Stimulated activated effector memory CD8-positive, alpha-beta T cell treated with anti-CD3 and anti-CD28 coated beads, Interleukin-12 subunit alpha, Interleukin-12 subunit beta, amount 100 ng/mL, for 72 hours (primary cell): Measurements from ENCODE around the gene TRANK1.

Experiments
- ATAC-seq: fragments of 150-1000 bp; cut with Tn5 transposase; 2 replicates; pipeline ENCODE4 v1.10.0; 2021
- DNase-seq, 2 donors: peaks; one replicate each; pipeline ENCODE4 v3.0.0; 2021 to 2022; ENCODE audit warnings: low spot score in 2 of 2
- H3K27ac Mint-ChIP-seq: one replicate; pipeline ENCODE4 v1.8.0; 2022; ENCODE audit warnings: mild to moderate bottlenecking, mixed read lengths
- H3K36me3 Mint-ChIP-seq: one replicate; pipeline ENCODE4 v1.8.0; 2022; ENCODE audit warnings: mild to moderate bottlenecking, mixed read lengths
- H3K4me1 Mint-ChIP-seq: one replicate; pipeline ENCODE4 v1.8.0; 2022; ENCODE audit warnings: mixed read lengths
- H3K4me3 Mint-ChIP-seq: one replicate; pipeline ENCODE4 v1.8.0; 2022; ENCODE audit warnings: mild to moderate bottlenecking, mixed read lengths
- H3K9me3 Mint-ChIP-seq: one replicate; pipeline ENCODE4 v1.8.0; 2022; ENCODE audit warnings: mixed read lengths

Gene TRANK1

DNA sequence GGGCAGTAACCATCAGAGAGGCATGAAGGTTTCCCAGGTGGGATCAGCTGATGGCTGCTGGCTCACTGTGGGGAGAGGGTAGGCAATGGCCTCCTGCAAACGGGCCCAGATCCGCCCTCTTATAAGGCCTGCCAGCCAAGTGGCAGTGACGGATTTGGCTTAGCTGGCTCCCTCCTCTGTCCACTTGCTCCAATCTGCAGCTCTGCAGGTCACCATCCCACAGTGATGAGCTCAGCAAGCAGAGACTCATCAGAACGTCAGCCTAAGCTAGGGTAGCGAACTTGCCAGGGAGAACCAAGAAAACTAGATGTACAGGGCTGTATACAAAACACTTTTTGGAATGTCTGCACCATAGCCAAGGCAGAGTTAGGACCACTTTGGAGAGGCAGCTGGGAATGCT, 117.7 kb downstream of the TRANK1 start:
- Mint-ChIP-seq H3K4me3 (no peak overlapping the region), H3K4me1 (peaks cover 9% of the 10 kb centered on the region), H3K9me3 (no peaks in the 10 kb centered on the region), H3K36me3 (peaks cover 49% of the 10 kb centered on the region), H3K27ac (peak overlapping the region; percentile 56)
- ATAC-seq (no peak), DNase-seq (no peak)

DNA sequence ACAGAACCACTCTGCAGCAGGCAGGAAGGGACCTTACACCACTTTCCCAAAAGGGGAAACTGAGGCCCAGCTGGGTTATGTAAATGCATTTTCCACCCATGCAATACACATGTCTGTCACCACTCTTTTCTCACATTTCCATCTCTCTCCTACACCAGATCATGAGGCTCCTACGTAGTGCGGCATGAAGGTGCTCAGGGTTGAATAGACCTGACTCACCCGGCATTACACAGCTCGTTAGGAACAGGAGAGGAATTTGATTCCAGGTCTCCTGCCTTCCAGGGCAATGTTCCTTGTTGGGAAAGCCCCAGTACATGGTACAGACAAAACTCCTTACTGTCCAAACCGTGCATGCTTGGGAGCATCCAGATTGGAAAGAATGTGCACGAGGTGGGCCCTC, 118.6 kb downstream of the TRANK1 start:
- H3K27ac Mint-ChIP-seq = peak overlapping the region; percentile 29
- ATAC-seq = no peak
- peaks cover 41% of the 10 kb centered on the region for H3K36me3 Mint-ChIP-seq

DNA sequence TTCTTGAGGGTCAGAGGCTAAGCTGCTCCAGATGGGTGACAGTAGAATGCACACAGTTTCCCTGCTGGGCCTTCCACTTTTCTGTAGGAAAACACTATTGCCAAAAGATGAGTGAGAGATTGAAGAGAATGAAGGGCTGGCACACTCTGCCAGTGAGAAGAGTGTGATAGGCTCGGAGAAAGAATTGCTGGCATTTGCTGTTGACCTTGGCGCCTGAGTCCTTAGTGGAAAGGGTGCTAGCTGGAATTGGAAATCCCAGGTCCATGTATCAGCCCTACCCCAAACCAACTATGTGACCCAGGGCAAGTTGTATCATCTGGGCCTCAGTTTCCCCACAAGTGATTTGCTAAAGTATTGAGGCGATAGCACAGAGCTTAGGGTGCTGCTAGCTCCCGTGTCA, 120.4 kb downstream of the TRANK1 start:
- Mint-ChIP-seq H3K27ac (peak overlapping the region; percentile 63), H3K4me1 (no peaks in the 10 kb centered on the region), H3K4me3 (no peak overlapping the region), H3K9me3 (no peaks in the 10 kb centered on the region), H3K36me3 (peaks cover 25% of the 10 kb centered on the region)
- no peak for DNase-seq
- no peak for ATAC-seq

More for the DNA sequence above, 118.6 kb downstream of the TRANK1 start:
- no peak for DNase-seq
- Mint-ChIP-seq H3K4me1 (peaks cover 6% of the 10 kb centered on the region), H3K4me3 (no peak overlapping the region), H3K9me3 (no peaks in the 10 kb centered on the region)

DNA sequence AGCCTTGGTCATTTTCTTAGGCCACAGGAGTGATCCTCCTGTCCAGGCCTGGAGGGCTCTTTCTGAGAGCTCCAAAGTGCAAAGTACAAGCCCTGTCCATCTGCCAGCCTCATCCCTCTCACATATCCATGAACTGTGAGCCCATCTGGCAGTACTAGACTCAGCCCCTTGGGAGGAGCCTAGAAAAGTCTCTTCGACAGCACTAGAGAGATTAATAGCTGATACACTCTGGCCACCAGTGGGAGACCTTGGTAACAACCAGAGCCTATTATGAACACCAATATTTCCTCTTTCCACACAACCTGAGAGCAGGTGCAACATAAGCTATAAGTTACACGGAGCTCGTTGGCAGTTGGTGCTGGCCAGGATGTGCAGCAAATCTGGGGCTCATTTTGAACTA, 121.0 kb downstream of the TRANK1 start:
- peaks cover 24% of the 10 kb centered on the region for H3K36me3 Mint-ChIP-seq
- no peak overlapping the region for H3K4me3 Mint-ChIP-seq
- ATAC-seq = no peak
- H3K27ac Mint-ChIP-seq = peak overlapping the region; percentile 63
- H3K9me3 Mint-ChIP-seq = no peaks in the 10 kb centered on the region
- DNase-seq = no peak
- no peaks in the 10 kb centered on the region for H3K4me1 Mint-ChIP-seq

DNA sequence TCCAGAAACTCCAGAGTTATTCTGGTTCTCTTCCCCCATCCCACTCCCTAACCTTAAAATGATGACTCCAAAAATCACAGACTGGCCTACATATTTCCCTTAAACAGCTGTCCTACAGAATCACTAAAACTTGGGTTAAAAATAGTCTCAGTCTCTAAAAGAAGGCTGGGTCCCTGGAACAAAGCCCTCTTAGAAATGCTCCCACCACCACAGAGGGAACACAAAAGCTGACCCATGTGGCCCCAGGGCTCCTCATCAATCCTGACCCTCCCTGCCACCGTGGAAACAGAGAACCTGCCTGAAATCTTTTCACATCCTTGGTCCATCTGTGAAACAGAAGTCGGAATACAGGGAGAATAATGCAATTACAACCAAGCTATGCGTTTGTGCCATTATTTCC, 124.8 kb downstream of the TRANK1 start:
- DNase-seq (no peak), ATAC-seq (no peak)
- Mint-ChIP-seq H3K4me3 (no peak overlapping the region), H3K9me3 (no peaks in the 10 kb centered on the region), H3K4me1 (no peaks in the 10 kb centered on the region), H3K36me3 (no peaks in the 10 kb centered on the region), H3K27ac (peak overlapping the region; percentile 1)

DNA sequence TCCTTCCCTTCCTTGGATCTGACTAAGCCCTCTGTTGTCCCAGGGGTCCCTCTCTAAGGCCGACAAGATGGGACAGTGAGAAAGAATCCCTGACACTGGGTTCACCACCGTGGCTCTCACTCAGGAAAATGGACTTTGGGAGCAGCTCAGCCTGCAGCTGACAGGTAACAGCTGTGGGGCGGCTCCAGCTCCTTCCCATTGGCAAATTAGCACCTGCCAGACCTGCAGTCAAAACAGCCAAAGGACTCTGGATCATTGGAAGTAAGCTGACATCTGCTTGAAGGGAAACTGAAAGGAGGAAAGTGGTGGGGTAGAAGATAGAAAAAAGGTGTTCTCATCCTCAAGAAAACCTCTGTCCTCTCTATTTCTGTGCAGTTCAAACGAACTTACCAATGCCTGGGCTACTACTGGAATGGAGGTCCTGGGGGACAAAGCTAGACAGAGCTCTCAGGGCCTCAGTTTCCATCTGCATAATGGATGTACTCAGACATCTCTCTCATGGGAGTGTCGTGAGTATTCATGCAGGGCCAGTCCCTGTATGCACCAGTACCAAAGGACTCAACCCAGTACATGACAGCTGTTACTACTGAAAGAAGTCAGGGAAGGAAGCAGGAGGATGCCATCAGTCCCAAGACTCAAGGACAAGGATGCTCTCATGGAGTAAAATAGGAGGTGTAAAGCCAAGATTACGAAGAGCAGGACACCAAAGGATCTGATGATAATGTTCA, 126.9 kb downstream of the TRANK1 start:
- no peak for DNase-seq
- no peaks in the 10 kb centered on the region for H3K9me3 Mint-ChIP-seq
- H3K27ac Mint-ChIP-seq = no peak overlapping the region
- H3K4me3 Mint-ChIP-seq = no peak overlapping the region
- H3K36me3 Mint-ChIP-seq = no peaks in the 10 kb centered on the region
- H3K4me1 Mint-ChIP-seq = peaks cover 7% of the 10 kb centered on the region
- no peak for ATAC-seq

DNA sequence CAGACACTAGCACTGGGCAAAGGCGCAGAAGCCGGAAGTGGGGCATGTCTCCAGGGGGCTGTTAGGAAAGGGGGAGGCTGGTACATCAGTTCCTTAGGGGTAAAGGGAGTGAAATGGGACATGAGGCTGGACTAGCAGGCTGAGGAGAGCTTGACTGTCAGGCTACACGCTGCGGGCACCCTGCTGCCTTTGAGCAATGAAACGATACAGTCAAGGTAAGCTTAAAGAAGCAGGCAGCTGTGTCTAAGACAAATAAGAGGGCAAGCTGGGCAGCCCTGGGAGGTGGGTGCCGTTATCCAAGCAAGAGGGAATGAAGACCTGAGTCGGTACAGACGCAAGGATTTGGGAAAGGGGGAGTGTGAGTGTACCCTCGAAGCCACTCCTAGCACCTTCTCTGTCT, 129.5 kb downstream of the TRANK1 start:
- DNase-seq (no peak), ATAC-seq (no peak)
- Mint-ChIP-seq H3K9me3 (no peaks in the 10 kb centered on the region), H3K27ac (no peak overlapping the region), H3K36me3 (no peaks in the 10 kb centered on the region), H3K4me3 (no peak overlapping the region), H3K4me1 (peaks cover 7% of the 10 kb centered on the region)

DNA sequence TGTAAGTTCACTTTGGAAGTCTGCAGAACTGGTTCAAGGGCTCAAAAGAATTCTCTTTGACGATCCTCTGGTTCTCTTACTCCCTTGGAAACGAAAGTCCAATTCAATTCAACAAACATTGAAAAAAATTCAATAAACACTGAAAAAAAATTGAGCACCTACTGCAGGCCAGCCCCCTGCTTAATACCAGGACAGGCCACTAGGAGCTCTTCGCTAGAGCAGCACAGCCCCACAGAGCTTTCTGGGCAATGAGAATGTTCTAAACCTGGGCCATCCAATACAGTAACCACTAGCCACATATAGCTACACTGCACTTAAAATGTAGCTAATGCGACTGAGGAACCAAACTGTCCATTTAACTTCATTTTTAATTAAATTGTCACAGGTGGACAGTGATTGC, 130.1 kb downstream of the TRANK1 start:
- Mint-ChIP-seq H3K9me3 (no peaks in the 10 kb centered on the region), H3K36me3 (no peaks in the 10 kb centered on the region), H3K4me3 (no peak overlapping the region), H3K4me1 (peaks cover 7% of the 10 kb centered on the region), H3K27ac (no peak overlapping the region)
- ATAC-seq (no peak), DNase-seq (no peak)

DNA sequence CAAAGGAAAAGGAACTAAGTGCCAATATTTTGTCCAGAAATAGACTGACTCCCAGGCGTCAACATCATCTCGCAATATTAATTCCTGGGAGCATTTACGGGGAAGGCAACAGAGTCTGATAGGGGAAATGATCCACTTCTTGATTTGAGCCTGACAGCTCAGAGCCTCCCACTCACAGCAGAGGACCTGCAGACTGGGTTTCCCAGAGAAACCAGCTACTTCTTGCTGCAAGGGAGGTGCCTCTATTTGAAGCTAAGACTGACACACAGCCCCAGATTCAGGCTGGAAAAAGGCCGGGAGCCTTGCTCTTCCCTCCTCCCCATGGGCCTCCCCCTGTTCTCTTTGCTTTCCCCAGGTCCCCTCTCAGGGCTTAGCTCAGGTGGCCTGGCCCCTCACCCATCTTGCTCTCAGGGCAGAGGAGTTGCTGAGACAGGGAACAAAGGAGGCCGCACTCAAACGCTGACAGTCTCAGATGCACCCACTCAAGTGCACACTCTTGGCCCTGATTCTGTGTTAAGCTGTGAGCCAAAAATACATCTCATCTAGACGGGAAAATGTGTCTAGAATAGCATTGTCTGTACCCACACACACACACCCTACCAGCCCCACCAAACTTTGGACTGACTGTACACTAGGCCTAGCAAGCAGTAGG, 130.7 kb downstream of the TRANK1 start:
- DNase-seq = no peak
- H3K9me3 Mint-ChIP-seq = no peaks in the 10 kb centered on the region
- ATAC-seq = no peak
- peaks cover 7% of the 10 kb centered on the region for H3K4me1 Mint-ChIP-seq
- no peak overlapping the region for H3K4me3 Mint-ChIP-seq
- no peaks in the 10 kb centered on the region for H3K36me3 Mint-ChIP-seq
- no peak overlapping the region for H3K27ac Mint-ChIP-seq

DNA sequence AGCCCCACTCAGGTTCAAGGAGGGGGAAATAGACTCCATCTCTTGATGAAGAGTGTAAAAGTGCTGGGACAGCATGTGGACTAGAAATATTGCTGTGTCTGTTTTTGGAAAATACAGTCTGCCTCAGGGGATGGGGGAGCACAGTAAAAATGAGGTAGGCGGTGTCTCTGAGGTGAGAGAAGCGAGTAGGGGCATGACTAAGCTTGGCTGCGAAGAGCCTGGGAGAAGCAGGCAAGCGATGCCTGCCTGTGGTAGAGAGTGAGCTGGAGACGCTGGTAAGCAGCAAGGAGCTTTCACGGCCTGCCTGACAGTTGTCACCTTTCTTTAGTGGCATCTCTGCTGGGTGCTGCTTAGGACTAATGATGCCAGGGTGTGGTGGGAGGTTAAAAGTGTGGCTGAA, 131.5 kb downstream of the TRANK1 start:
- peaks cover 7% of the 10 kb centered on the region for H3K4me1 Mint-ChIP-seq
- no peak overlapping the region for H3K4me3 Mint-ChIP-seq
- no peaks in the 10 kb centered on the region for H3K36me3 Mint-ChIP-seq
- DNase-seq = no peak
- no peak for ATAC-seq
- H3K9me3 Mint-ChIP-seq = no peaks in the 10 kb centered on the region
- peak overlapping the region; percentile 8 for H3K27ac Mint-ChIP-seq

DNA sequence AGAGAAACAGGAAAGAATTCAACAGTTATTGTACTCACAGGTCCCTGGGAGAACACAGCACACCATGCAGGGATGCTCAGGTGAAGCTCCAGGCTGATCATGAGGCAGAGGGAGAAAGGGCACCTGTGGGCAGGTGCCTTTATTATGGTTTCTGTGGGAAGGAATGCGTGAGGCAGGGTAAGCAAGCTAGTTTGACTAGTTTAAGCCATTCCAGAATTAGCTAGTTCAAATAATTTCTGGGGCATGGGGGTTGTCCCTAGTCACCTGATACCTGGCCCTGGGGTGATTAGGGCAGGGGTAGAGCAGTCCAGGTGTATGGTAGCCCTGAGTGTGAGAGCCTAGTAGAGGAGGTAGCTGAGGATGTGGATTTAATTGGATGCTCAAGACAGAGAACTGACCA, 132.6 kb downstream of the TRANK1 start:
- Mint-ChIP-seq H3K36me3 (no peaks in the 10 kb centered on the region), H3K4me3 (no peak overlapping the region), H3K27ac (no peak overlapping the region), H3K9me3 (no peaks in the 10 kb centered on the region), H3K4me1 (peaks cover 7% of the 10 kb centered on the region)
- ATAC-seq (no peak), DNase-seq (no peak)

DNA sequence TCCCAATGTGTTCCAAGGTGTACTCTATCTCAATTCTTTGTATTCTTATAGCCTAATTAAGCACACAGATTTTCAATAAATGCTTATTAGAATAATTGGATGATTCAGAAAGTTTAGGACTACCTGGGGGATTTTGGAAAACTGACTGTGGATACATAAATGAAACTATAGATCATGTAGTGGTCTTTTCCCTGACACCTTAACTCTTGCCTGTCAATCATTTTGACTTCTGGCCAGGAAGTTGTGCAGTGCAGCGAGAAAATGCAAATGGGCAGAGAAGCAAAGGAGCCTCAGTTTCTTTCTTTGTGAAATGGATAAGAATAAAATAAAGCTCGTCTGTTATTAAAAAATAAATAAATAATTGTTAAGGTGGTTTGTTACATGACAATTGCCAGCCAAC, 133.1 kb downstream of the TRANK1 start:
- Mint-ChIP-seq H3K36me3 (no peaks in the 10 kb centered on the region), H3K9me3 (no peaks in the 10 kb centered on the region), H3K4me3 (no peak overlapping the region), H3K4me1 (peaks cover 7% of the 10 kb centered on the region), H3K27ac (no peak overlapping the region)
- ATAC-seq = no peak
- no peak for DNase-seq

DNA sequence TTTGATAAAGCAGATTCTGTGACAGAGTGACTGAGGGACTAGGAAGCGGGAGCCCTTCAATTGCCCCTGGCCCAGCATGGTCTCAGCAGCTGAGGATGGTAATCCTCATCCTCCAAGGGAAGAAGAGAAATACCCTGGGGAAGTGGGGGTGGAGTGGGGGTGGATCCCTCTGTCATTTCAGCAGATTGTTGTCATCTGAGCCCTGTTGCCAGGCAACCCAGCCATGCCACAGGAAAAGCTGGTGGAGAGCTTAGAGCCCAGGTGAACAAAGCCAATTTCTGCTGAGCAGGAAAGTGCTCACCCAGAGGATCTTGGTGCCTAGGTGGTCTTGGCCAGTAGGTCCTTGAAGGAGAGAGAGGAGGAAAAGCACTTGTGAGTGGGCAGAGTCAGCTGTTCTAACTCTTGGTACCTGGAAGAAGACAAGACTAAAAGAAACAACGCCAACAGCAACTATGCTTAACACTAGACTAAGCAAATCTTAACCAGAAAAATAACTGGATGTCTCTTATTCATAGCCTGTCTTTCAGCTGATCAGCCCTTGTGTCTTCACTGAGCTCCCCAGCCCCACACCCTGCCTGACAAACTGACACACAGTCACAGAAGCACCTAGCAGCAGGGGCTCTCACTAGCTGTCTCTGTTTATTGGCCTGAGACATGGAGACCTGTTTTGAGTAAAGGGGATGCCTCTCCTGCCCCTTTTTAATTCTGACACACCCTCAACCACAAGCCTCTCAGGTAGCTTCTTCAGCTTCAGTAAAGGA, 140.4 kb downstream of the TRANK1 start:
- H3K4me3 Mint-ChIP-seq = no peak overlapping the region
- H3K36me3 Mint-ChIP-seq = no peaks in the 10 kb centered on the region
- peaks cover 7% of the 10 kb centered on the region for H3K9me3 Mint-ChIP-seq
- H3K27ac Mint-ChIP-seq = no peak overlapping the region
- DNase-seq (peak in 1 of 2 donors; percentile 17), ATAC-seq (no peak)
- H3K4me1 Mint-ChIP-seq = no peaks in the 10 kb centered on the region

DNA sequence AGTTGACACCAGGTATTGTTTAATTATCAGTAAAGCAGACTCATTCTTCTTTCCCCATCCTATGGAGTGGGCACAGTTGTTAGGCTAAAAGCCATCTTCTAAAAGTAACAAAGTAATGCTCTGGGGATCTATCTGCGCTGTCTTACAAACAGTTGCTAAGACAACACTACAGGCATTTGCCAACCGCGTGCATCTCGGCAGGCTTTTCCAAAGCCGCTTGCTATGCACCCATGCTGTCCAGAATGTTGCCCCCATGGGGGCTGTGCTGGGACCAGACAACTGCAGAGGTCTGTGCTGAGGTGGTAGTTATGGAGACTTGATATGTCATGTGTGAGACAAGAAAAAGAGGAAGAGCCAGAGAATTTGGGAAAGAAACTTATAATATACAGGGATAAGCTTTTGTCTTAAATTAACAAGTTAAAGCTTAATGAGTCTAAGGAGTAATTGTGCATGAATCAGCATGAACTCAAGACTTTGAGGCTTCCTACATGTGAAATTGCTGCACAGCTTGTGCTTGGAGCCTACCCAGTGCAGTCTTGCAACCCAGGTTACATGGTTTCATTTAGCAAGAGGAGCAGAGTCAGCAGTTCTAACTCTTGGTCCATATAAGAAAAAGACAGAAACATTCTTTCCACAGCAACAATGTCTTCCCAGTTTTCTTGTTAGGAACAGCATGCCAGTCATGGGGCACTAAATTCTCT, 141.6 kb downstream of the TRANK1 start:
- H3K4me3 Mint-ChIP-seq = no peak overlapping the region

DNA sequence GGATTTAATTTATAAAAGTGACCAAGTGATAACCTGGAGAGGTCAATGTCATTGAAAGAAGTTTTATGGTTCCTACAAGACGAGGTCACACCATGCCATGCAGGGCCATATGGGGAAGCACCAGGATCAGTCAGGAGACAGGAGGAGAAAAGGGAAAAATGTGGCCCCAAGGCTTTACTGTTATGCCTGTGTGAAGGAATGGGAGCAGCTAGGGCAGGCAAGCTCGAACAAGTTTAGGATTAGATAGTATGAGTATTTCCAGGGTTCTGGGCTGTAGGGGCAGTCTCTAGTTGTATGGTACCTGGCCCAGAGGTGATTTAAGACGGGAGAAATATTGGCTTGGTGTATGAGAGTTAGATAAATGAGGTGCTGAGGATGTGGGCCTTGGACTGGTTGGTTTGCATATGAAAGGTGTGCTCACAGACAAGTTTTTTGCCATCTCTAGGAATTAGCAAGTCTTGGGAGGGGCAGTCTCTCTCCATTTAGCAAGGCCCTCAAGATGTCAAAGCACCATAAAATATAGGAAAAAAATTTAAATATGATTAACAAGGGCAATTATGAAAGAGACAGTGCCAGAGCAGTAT, 144.2 kb downstream of the TRANK1 start:
- H3K9me3 Mint-ChIP-seq = no peaks in the 10 kb centered on the region
- no peak overlapping the region for H3K4me3 Mint-ChIP-seq
- no peaks in the 10 kb centered on the region for H3K36me3 Mint-ChIP-seq
- DNase-seq (no peak), ATAC-seq (no peak)
- no peaks in the 10 kb centered on the region for H3K4me1 Mint-ChIP-seq
- H3K27ac Mint-ChIP-seq = no peak overlapping the region

More for the DNA sequence above, 141.6 kb downstream of the TRANK1 start:
- no peak overlapping the region for H3K27ac Mint-ChIP-seq
- H3K9me3 Mint-ChIP-seq = peaks cover 7% of the 10 kb centered on the region
- no peaks in the 10 kb centered on the region for H3K4me1 Mint-ChIP-seq
- ATAC-seq (no peak), DNase-seq (peak in 1 of 2 donors; percentile 23)
- no peaks in the 10 kb centered on the region for H3K36me3 Mint-ChIP-seq
